ENCODE measurements around the gene S1PR1. TPM values are rescaled to one million over a fixed set of nuclear protein-coding genes. Genes with fewer than 3 reads are reported as not detected.
"Not testable (repeated sequence)": the region's sequence is repeated elsewhere in the genome, so short reads cannot be mapped to it uniquely, and the experiment has no call there.

The S1PR1 gene
- polyA plus RNA-seq, 1 donor = 14.0 TPM

- DNase-seq = no peak
These were observed 15.9 kb upstream of the S1PR1 start for GRCh38 chr1:101220906-101221305.

GRCh38 chr1:101221945-101222429 is 14.8 kb upstream of the S1PR1 start:
- no peak for DNase-seq

DNA sequence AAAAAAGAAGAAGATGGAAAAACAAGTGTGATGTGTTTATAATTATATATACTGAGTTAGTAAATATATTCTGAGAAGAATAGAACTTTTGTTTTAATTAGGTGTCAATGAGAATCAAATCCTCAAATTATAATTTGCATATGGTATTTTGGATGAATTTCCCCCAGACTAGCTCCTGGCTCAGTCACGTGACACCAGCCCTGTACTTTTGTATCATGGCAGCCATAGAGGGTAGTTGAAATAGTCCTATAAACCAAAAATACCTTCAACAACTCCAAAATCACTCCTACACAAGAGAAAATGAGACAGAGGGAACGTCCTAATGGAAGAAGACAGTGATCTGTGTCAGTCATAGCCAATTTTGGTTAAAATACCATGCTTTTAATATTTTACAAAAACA is 9.0 kb upstream of the S1PR1 start:
- DNase-seq = no peak

DNA sequence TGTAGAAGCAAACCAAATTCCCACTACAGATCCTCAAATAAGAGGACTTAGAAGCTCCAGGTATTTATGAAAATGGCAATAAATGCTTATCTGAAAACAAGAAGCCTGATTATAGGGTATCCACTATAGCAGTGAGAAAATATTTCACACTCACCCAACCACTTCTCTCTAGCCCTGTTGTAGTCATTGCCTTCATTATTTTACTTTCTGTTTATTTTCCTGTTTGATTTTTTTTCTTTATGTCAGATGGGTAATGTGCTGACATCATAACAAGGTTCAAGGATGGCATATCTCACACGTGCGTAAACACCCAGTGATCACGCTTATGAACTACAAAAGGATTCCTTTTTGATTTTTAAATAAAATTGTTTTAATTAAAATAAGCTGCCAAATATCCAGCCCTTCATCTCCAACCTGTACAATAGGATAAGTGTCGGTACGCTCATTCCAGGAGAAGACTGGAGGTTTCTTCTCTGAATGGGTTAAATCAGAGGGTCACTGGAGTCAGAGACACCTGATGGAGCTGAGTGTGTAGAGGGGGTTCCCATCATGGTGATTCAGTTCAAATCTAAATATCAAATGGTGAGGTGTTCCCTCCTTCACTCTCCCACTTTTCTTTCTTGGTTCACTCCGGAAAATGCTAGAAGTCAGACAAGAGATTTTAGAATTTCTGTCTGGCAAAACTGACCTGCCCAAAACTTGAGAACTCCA is 8.2 kb upstream of the S1PR1 start:
- DNase-seq = no peak

DNA sequence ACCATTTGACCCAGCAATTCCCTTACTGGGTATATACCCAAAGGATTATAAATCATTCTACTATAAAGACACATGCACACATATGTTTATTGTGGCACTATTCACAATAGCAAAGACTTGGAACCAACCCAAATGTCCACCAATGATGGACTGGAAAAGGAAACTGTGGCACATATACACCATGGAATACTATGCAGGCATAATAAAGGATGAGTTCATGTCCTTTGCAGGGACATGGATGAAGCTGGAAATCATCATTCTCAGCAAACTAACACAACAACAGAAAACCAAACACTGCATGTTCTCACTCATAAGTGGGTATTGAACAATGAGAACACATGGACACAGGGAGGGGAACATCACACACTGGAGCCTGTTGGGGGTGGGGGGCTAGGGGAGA is 4.6 kb upstream of the S1PR1 start:
- not testable (repeated sequence) for DNase-seq

DNA sequence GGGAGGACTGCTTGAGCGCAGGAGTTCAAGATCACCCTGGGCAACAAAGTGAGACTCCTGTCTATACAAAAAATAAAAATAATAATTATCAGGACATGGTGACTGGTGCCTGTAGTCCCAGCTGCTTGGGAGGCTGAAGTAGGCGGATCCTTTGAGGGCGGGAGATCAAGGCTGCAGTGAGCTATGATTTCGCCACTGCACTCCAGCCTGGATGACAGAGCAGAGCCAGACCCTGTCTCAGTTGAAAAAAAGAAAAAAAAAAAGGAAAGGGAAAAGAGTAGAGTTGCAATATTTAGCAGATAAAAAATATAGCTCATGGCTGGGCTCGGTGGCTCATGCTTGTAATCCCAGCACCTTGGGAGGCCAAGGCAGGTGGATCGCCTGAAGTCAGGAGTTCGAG is 3.3 kb upstream of the S1PR1 start:
- DNase-seq = no peak

- DNase-seq = no peak
These were observed 1.6 kb upstream of the S1PR1 start for GRCh38 chr1:101235216-101235695.

DNA sequence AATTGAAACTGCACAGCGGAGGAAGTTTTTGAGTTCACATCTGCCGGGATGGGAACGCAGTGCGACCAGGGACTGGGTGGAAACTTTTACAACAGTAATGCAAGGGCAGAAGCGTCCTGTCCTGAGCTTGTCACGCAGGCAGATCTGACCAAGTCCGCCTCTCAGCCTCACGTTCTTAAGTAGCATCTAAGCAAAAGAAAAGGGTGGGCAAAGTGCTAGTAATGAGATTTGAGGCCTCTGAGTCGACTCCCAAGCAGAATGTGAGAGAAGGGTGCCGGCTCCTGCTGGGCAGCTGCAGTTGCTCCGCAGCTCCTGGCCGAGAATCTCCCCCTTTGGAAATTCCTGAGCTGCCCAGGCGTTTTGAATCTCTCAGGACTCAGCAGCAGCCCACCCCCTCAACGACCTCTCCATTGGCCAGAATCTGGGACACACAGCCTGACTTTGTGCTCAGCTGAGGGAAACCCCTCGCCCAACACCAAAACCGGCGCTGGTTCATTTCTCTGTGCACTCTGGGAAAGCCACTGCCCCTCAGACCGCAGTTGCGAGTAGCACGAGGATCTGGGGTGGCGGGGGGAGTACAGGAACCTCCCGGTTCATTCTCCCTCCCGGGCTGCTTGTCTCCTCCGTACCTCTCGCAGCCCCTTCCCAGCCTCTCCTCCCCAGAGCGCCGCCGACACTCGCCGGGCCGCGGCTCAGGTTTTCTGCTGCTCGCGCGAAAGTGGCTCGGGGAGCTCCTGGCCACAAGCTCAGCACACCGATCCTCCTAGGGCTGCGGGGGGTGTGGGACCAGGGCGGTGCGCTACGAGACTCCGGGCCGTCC is 913 bp upstream of the S1PR1 start:
- DNase-seq = peak; percentile 32

DNA sequence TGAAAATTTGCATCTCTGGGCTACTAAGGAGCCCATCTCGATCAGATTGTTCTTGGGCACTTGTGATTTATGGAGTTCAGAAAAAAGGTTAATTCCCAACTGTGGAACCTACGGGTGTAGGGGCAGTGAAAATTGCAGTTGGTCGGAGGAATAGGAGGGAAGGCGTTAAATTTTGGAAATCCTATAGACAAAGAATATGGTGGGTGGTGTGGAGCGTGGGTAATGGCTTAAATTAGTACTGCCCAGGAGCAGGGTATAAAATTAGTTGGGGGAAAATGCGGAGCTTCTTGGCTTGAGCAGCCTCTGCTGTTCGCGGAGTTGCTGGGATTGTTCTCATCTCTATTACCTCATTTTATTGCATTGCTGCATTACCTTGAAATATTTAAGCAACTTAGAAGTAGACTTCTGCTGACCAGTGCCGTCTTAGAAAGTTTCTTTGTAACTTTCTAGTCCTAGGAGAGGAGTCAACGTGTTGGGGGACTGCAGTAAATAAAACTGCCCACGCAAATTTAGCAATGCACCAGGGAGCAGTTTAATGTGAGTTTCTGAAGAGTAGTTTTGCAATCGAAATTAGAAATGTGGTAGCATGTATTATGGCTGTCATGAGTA is 514 bp downstream of the S1PR1 start:
- DNase-seq = peak; percentile 21

- no peak for DNase-seq
These were observed 1.3 kb downstream of the S1PR1 start for GRCh38 chr1:101238031-101238628.

GRCh38 chr1:101238681-101239094 is 1.9 kb downstream of the S1PR1 start:
- DNase-seq = peak; percentile 74

DNA sequence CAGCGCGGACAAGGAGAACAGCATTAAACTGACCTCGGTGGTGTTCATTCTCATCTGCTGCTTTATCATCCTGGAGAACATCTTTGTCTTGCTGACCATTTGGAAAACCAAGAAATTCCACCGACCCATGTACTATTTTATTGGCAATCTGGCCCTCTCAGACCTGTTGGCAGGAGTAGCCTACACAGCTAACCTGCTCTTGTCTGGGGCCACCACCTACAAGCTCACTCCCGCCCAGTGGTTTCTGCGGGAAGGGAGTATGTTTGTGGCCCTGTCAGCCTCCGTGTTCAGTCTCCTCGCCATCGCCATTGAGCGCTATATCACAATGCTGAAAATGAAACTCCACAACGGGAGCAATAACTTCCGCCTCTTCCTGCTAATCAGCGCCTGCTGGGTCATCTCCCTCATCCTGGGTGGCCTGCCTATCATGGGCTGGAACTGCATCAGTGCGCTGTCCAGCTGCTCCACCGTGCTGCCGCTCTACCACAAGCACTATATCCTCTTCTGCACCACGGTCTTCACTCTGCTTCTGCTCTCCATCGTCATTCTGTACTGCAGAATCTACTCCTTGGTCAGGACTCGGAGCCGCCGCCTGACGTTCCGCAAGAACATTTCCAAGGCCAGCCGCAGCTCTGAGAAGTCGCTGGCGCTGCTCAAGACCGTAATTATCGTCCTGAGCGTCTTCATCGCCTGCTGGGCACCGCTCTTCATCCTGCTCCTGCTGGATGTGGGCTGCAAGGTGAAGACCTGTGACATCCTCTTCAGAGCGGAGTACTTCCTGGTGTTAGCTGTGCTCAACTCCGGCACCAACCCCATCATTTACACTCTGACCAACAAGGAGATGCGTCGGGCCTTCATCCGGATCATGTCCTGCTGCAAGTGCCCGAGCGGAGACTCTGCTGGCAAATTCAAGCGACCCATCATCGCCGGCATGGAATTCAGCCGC is 2.5 kb downstream of the S1PR1 start:
- DNase-seq = no peak

- DNase-seq = no peak
These were observed 3.2 kb downstream of the S1PR1 start for GRCh38 chr1:101240041-101240430.

GRCh38 chr1:101241485-101242225 is 4.8 kb downstream of the S1PR1 start:
- DNase-seq = no peak

- no peak for DNase-seq
These were observed 5.7 kb downstream of the S1PR1 start for GRCh38 chr1:101242324-101243050.

DNA sequence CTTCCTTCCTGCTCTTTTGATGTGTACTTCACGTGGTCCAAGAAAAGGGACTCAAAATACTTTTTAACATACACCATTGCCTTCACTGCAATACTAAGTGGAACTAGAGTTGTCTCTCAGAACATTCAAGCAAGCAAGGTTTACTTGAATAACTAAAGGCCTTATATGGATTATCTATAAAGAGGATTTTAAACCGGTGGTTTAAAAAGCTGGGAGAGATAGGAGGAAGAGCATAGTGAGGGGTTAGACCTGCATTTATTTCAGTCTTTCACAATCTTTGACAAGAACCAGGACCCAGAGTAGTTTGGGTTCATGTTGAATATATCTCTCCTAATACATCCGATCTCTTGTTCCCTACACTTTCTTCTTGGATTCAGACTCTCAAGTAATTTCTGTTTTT is 6.9 kb downstream of the S1PR1 start:
- no peak for DNase-seq

DNA sequence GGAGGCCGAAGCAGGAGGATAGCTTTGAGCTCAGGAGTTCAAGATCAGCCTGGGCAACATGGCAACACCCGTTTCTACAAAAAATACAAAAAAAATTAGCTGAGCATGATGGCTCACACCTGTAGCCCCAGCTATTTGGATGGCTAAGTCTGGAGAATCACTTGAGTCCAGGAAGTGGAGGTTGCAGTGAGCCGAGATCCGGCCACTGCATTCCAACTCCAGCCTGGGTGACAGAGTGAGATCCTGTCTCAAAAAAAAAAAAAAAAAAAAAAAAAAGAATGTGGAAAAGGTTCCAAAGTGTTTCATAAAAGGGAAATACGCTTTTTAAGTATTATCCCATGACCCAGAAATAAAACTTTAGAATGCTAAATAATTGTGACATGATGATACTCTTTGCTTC is 8.0 kb downstream of the S1PR1 start:
- no peak for DNase-seq

- DNase-seq = no peak
These were observed 8.6 kb downstream of the S1PR1 start for GRCh38 chr1:101245246-101245927.

Measured in hindlimb muscle (tissue), 1 donor.